ENCODE data around the gene ORM2.

- TF ChIP-seq CTCF (IDR thresholded peaks at IDR 0.05) (no peak), POLR2A (IDR thresholded peaks at IDR 0.05) (no peak)
Observed at GRCh38 chr9:114355821-114356220, 26.2 kb downstream of the ORM2 start.

All from esophagus squamous epithelium (tissue), 4 donors.